AG10803 (cell line): ENCODE data around the gene UVRAG.

Source experiments
- DNase-seq: peaks from one replicate; pipeline ENCODE4 v3.0.0; 2010; ENCODE audit warnings: low read depth
- H3K4me3 ChIP-seq: 2 replicates; pipeline ENCODE4 v1.5.1; 2011; ENCODE audit warnings: mild to moderate bottlenecking, low read length, control low read depth
- CTCF ChIP-seq: conservative IDR thresholded peaks from 2 replicates; pipeline ENCODE4 v1.5.1; 2011; ENCODE audit warnings: mild to moderate bottlenecking, low read length, control low read depth, inconsistent platforms

The UVRAG gene

GRCh38 chr11:76035020-76035419, 220.0 kb downstream of the UVRAG start:
- no peak overlapping the region for H3K4me3 ChIP-seq
- no peak for DNase-seq
- TF ChIP-seq CTCF = no peak

- TF ChIP-seq CTCF = no peak
- DNase-seq = no peak
- no peak overlapping the region for H3K4me3 ChIP-seq
These were observed 223.6 kb downstream of the UVRAG start for GRCh38 chr11:76038608-76039007.

GRCh38 chr11:76041208-76041607, 226.2 kb downstream of the UVRAG start:
- no peak for TF ChIP-seq CTCF
- DNase-seq = no peak
- no peak overlapping the region for H3K4me3 ChIP-seq

- no peak for DNase-seq
- H3K4me3 ChIP-seq = no peak overlapping the region
- no peak for TF ChIP-seq CTCF
These were observed 229.8 kb downstream of the UVRAG start for GRCh38 chr11:76044750-76045320.

- no peak for DNase-seq
- TF ChIP-seq CTCF = no peak
- no peak overlapping the region for H3K4me3 ChIP-seq
These were observed 232.2 kb downstream of the UVRAG start for GRCh38 chr11:76047231-76047630.

GRCh38 chr11:76047766-76048165, 232.8 kb downstream of the UVRAG start:
- no peak for TF ChIP-seq CTCF
- H3K4me3 ChIP-seq = no peak overlapping the region
- DNase-seq = peak; percentile 57

- TF ChIP-seq CTCF = no peak
- no peak for DNase-seq
- H3K4me3 ChIP-seq = no peak overlapping the region
These were observed 233.8 kb downstream of the UVRAG start for GRCh38 chr11:76048763-76049162.
